ENCODE data around the gene CLEC17A.
"Not testable (repeated sequence)": the region's sequence is repeated elsewhere in the genome, so short reads cannot be mapped to it uniquely, and the experiment has no call there.

DNA sequence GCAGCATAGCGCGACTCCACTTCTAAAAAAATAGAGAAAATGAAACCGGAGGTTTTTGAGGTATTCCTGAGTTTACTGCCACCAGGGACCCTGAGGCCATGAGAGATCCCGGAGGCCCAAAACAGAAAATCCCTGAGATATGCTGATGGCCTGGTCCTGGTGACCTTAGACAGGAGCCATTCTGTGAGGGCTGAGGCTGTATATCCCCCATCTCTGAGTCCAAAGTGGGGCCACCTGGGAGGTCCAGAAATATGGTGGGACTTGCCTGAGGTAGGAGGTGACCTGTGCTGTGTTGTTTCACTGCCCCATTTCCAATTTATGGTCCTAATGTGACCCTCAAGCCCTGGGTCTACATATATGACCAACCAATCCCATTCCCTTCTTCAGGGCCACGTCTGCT lies 1.5 kb downstream of the CLEC17A start:
- TF ChIP-seq, protein P1, sequence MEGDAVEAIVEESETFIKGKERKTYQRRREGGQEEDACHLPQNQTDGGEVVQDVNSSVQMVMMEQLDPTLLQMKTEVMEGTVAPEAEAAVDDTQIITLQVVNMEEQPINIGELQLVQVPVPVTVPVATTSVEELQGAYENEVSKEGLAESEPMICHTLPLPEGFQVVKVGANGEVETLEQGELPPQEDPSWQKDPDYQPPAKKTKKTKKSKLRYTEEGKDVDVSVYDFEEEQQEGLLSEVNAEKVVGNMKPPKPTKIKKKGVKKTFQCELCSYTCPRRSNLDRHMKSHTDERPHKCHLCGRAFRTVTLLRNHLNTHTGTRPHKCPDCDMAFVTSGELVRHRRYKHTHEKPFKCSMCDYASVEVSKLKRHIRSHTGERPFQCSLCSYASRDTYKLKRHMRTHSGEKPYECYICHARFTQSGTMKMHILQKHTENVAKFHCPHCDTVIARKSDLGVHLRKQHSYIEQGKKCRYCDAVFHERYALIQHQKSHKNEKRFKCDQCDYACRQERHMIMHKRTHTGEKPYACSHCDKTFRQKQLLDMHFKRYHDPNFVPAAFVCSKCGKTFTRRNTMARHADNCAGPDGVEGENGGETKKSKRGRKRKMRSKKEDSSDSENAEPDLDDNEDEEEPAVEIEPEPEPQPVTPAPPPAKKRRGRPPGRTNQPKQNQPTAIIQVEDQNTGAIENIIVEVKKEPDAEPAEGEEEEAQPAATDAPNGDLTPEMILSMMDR (IDR thresholded peaks at IDR 0.05), result not testable (repeated sequence)
- TF ChIP-seq POLR2A, POLR2AphosphoS5 (IDR thresholded peaks at IDR 0.05): not testable (repeated sequence)
